ENCODE data around the gene AFF3. TPM values are rescaled to one million over a fixed set of nuclear protein-coding genes. Genes with fewer than 3 reads are reported as not detected.
"Not testable (repeated sequence)": the region's sequence is repeated elsewhere in the genome, so short reads cannot be mapped to it uniquely, and the experiment has no call there.

AFF3 gene
- total RNA-seq, 1 experiment from 2014 or later, result 0.42 TPM

DNA sequence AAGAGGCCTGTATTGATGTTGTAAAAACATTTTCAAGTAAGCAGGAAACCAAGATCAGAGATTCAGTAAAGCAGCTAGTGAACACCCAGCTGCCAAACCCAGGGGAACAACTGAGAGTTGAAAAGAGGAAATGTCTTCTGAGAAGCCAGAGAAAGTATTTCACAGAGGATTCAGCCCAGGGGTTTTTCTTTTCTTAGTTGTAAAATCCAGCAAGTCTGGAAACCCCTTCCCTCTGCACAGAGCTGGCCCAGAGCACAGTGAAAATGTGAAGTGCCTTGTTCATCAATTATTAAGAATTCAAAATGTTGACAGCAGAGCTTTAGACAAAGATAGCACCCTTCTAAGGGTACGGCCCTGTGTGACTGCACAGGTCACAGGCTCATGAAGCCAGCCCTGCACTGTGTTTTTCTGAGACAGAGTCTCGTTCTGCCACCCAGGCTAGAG, 28.4 kb downstream of the AFF3 start:
- Mint-ChIP-seq H3K27ac (ENCODE audit: low read depth, unreplicated experiment) (no peak overlapping the region), H3K9me3 (ENCODE audit: unreplicated experiment) (peaks cover 8% of the 10 kb centered on the region), H3K4me1 (ENCODE audit: insufficient read depth, unreplicated experiment) (no peaks in the 10 kb centered on the region), H3K4me3 (ENCODE audit: unreplicated experiment) (no peak overlapping the region), H3K36me3 (ENCODE audit: insufficient read depth, unreplicated experiment) (no peaks in the 10 kb centered on the region), H3K27me3 (ENCODE audit: insufficient read depth, unreplicated experiment) (peaks cover 13% of the 10 kb centered on the region)
- POLR2A ChIA-PET, result no interaction called here
- intact Hi-C loops (cut with micrococcal nuclease), result no loop called here
- DNase-seq (ENCODE audit: unreplicated experiment), result no peak
- BruUV-seq (replicated peaks), result no TSS peak
- TF ChIP-seq, protein P1, sequence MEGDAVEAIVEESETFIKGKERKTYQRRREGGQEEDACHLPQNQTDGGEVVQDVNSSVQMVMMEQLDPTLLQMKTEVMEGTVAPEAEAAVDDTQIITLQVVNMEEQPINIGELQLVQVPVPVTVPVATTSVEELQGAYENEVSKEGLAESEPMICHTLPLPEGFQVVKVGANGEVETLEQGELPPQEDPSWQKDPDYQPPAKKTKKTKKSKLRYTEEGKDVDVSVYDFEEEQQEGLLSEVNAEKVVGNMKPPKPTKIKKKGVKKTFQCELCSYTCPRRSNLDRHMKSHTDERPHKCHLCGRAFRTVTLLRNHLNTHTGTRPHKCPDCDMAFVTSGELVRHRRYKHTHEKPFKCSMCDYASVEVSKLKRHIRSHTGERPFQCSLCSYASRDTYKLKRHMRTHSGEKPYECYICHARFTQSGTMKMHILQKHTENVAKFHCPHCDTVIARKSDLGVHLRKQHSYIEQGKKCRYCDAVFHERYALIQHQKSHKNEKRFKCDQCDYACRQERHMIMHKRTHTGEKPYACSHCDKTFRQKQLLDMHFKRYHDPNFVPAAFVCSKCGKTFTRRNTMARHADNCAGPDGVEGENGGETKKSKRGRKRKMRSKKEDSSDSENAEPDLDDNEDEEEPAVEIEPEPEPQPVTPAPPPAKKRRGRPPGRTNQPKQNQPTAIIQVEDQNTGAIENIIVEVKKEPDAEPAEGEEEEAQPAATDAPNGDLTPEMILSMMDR (IDR thresholded peaks at IDR 0.05; ENCODE audit: unreplicated experiment), result no peak
- CTCF ChIA-PET, result no interaction called here

DNA sequence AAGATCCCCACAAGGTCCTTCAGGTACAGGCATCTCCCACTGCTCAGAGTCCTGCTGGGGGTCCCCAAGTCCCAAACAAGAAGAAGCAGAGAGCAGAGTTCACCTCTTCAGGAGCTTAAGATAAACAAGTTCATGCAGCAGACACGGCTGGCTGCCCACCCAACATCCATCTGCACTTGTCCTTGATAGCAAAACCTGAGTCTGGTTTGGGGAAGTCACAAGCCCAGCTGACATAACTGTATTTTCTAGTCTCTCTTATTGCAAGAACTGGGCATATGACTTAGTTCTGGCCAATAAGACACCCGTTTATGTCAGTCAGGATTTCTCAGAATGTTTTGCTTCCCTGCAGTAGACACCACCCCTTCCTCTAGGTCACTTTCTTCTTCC, 31.8 kb downstream of the AFF3 start:
- H3K4me3 Mint-ChIP-seq (ENCODE audit: unreplicated experiment), result no peak overlapping the region
- no peaks in the 10 kb centered on the region for H3K36me3 Mint-ChIP-seq (ENCODE audit: insufficient read depth, unreplicated experiment)
- ChIA-PET CTCF (interaction anchor here (0.7 kb wide), 1 partner anchor 80 kb away, joined by 3 read pairs; no protein-coding TSS in a partner anchor), POLR2A (no interaction called here)
- no peaks in the 10 kb centered on the region for H3K4me1 Mint-ChIP-seq (ENCODE audit: insufficient read depth, unreplicated experiment)
- H3K27ac Mint-ChIP-seq (ENCODE audit: low read depth, unreplicated experiment), result no peak overlapping the region
- BruUV-seq (replicated peaks), result no TSS peak
- no peaks in the 10 kb centered on the region for H3K9me3 Mint-ChIP-seq (ENCODE audit: unreplicated experiment)
- intact Hi-C loops (cut with micrococcal nuclease), result no loop called here
- no peak for DNase-seq (ENCODE audit: unreplicated experiment)
- TF ChIP-seq, protein P1 (IDR thresholded peaks at IDR 0.05; ENCODE audit: unreplicated experiment), result no peak
- peaks cover 24% of the 10 kb centered on the region for H3K27me3 Mint-ChIP-seq (ENCODE audit: insufficient read depth, unreplicated experiment)

- peaks cover 28% of the 10 kb centered on the region for H3K27me3 Mint-ChIP-seq (ENCODE audit: insufficient read depth, unreplicated experiment)
- POLR2A ChIA-PET, result no interaction called here
- intact Hi-C loops (cut with micrococcal nuclease), result no loop called here
- no peaks in the 10 kb centered on the region for H3K9me3 Mint-ChIP-seq (ENCODE audit: unreplicated experiment)
- DNase-seq (ENCODE audit: unreplicated experiment), result no peak
- TF ChIP-seq, protein P1 (IDR thresholded peaks at IDR 0.05; ENCODE audit: unreplicated experiment), result no peak
- no peaks in the 10 kb centered on the region for H3K4me1 Mint-ChIP-seq (ENCODE audit: insufficient read depth, unreplicated experiment)
- CTCF ChIA-PET, result interaction anchor here (0.7 kb wide), 1 partner anchor 81 kb away, joined by 3 read pairs; no protein-coding TSS in a partner anchor
- H3K36me3 Mint-ChIP-seq (ENCODE audit: insufficient read depth, unreplicated experiment), result no peaks in the 10 kb centered on the region
- no TSS peak for BruUV-seq (replicated peaks)
- no peak overlapping the region for H3K27ac Mint-ChIP-seq (ENCODE audit: low read depth, unreplicated experiment)
- no peak overlapping the region for H3K4me3 Mint-ChIP-seq (ENCODE audit: unreplicated experiment)
Measured at GRCh38 chr2:100109986-100110613, 32.3 kb downstream of the AFF3 start.

DNA sequence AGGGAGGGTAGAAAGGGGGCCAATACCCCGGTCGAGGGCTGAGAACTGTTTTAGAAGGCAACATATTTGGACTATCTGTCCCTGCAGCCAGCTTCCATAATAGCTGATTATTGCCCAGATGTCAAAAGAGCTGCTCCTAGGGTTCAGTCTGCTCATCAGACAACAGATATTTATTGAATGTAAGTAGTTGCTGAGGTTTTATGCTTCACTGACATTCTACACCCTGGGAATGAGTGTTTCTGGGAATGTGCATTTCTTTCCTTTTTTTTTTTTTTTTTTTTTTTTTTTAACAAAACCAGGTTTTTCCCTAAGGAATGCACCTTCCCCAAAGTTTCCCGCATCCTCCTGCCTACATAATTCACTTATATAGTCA, 33.8 kb downstream of the AFF3 start:
- POLR2A ChIA-PET; BruUV-seq (replicated peaks); H3K36me3 Mint-ChIP-seq (ENCODE audit: insufficient read depth, unreplicated experiment); H3K27ac Mint-ChIP-seq (ENCODE audit: low read depth, unreplicated experiment); H3K4me3 Mint-ChIP-seq (ENCODE audit: unreplicated experiment); intact Hi-C loops (cut with micrococcal nuclease); H3K4me1 Mint-ChIP-seq (ENCODE audit: insufficient read depth, unreplicated experiment); DNase-seq (ENCODE audit: unreplicated experiment); CTCF ChIA-PET; H3K9me3 Mint-ChIP-seq (ENCODE audit: unreplicated experiment): not testable (repeated sequence)
- peaks cover 28% of the 10 kb centered on the region for H3K27me3 Mint-ChIP-seq (ENCODE audit: insufficient read depth, unreplicated experiment)
